ENCODE measurements around the gene KIR2DL1. TPM values are rescaled to one million over a fixed set of nuclear protein-coding genes. Genes with fewer than 3 reads are reported as not detected.
"Not testable (repeated sequence)": the region's sequence is repeated elsewhere in the genome, so short reads cannot be mapped to it uniquely, and the experiment has no call there.

Gene KIR2DL1
- not detected in 2 replicates for polyA plus RNA-seq (2014; cell fraction: cytosol; rRNA removed)
- polyA plus RNA-seq (2014; cell fraction: nucleus; rRNA removed): not detected in 2 replicates

DNA sequence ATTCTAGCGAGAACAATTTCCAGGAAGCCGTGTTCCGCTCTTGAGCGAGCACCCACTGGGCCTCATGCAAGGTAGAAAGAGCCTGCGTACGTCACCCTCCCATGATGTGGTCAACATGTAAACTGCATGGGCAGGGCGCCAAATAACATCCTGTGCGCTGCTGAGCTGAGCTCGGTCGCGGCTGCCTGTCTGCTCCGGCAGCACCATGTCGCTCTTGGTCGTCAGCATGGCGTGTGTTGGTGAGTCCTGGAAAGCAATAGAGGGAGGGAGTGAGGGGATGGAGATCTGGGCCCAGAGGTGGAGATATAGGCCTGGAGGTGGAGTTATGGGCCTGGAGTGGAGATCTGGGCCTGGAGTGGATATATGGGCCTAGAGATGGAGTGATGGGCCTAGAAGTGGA is at the start of gene KIR2DL1:
KIR2DL1 (plus strand) TSS at position 148 of the 400 bp plus-strand sequence; CDS start at position 206, 58 bp downstream.
- not testable (repeated sequence) for DNase-seq (ENCODE audit: low spot score)

DNA sequence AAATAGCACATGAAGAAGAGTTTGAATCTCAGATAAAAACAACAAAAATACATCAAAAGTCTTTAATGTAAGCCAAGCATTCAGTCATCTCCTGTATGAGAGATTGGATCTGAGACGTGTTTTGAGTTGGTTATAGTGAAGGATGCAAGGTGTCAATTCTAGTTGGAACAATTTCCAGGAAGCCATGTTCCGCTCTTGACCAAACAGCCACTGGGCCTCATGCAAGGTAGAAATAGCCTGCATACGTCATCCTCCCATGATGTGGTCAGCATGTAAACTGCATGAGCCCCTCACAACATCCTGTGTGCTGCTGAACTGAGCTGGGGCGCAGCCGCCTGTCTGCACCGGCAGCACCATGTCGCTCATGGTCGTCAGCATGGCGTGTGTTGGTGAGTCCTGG is 45.5 kb upstream of the KIR2DL1 start, which contains the start of gene KIR3DL3:
KIR3DL3 (plus strand) TSS at position 301 of the 400 bp plus-strand sequence; CDS start at position 356, 55 bp downstream.
- DNase-seq (ENCODE audit: low spot score): no peak

DNA sequence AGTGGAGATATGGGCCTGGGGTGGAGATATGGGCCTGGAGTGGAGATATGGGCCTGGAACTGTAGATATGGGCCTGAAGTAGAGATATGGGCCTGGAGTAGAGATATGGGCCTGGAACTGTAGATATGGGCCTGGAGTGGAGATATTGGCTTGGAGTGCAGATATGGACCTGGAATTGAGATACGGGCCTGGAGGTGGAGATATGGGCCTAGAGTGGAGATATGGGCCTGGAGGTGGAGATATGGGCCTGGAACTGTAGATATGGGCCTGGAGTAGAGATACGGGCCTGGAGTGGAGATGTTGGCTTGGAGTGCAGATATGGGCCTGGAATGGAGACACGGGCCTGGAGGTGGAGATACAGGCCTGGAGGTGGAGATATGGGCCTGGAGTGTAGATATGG is 44.9 kb upstream of the KIR2DL1 start:
- DNase-seq (ENCODE audit: low spot score): no peak

DNA sequence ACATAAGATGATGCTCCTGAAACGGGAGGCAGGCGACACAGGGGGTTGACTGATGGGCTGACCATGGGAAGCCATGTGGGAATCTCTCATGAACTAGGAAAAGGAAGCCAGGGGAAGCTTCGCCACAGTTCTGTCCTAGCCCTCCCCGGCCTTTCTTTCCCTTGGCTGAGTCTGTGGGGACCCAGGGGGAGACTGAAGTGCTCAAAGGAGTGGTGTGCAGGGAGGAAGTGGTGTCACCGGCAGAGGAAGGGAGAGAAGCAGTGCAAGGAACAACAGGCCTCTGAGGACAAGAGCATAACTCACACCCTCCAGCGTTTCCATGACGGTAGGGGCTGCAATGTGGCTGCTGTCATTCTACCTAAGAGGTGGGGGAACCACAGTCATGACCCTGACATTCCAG is 44.3 kb upstream of the KIR2DL1 start:
- DNase-seq (ENCODE audit: low spot score): no peak

DNA sequence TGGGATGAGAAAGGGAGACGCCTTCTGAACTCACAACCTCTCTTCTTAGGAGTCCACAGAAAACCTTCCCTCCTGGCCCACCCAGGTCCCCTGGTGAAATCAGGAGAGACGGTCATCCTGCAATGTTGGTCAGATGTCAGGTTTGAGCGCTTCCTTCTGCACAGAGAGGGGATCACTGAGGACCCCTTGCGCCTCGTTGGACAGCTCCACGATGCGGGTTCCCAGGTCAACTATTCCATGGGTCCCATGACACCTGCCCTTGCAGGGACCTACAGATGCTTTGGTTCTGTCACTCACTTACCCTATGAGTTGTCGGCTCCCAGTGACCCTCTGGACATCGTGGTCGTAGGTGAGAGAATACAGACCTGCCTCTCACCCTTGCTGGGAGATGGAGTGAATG is 42.0 kb upstream of the KIR2DL1 start:
- DNase-seq (ENCODE audit: low spot score): no peak

DNA sequence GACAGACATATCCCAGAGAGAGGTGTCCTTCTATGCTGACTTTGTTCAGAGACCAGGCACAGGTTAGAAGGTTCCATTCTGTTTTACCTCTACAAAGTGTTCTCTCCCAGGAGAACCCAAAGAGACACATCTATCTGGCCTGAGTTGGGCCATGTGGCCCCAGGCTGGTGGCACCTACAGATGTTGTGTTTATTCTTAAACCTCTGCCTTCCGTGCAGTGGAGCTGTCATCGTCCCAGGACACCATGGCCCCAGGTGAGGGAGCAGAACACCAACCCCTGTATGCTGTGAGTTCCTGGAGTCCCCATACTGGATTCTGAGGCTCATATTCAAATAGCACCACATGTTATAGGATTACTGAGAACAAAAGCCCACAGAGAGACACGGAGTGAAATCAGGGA is 41.4 kb upstream of the KIR2DL1 start:
- DNase-seq (ENCODE audit: low spot score): no peak

DNA sequence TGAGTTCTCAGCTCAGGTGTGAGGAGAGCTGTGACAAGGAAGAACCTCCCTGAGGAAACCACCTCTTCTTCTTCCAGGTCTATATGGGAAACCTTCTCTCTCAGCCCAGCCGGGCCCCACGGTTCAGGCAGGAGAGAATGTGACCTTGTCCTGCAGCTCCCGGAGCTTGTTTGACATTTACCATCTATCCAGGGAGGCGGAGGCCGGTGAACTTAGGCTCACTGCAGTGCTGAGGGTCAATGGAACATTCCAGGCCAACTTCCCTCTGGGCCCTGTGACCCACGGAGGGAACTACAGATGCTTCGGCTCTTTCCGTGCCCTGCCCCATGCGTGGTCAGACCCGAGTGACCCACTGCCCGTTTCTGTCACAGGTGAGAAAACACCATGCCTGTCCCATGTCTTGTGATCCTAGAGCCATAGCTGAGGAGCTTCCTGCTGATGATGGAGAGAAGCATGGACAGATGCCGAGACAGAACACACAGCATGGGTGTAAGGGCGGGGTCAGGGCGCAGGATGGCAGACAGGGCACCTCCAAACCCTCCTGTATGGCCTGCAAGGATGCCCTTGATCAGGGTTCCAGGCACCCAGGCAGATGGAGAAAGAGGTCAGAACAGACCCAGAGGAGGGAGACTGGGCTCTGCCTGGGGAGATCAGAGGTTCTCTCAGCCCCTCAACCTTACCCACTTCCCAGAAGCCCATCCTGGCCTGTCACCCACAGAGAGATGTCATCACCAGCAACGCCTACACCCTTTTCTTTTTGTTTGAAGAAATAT is 40.0 kb upstream of the KIR2DL1 start:
- DNase-seq (ENCODE audit: low spot score): no peak

DNA sequence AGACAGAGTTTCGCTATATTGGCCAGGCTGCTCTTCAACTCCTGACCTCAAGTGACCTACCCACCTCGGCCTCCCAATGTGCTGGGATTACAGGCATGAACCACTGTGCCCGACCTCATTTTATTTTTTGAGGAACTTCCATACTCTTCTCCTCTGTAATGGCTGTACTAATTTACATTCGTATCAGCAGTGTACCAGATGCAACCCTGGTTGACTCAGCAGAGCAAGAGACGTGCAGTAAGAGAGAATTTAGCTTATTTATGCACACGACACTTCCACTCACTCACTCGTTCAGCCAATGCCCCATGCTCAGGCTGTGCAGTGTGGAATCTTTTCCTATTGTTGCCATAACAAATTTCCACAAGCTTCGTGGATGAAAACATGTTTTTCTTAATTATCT is 38.4 kb upstream of the KIR2DL1 start:
- DNase-seq (ENCODE audit: low spot score): no peak

DNA sequence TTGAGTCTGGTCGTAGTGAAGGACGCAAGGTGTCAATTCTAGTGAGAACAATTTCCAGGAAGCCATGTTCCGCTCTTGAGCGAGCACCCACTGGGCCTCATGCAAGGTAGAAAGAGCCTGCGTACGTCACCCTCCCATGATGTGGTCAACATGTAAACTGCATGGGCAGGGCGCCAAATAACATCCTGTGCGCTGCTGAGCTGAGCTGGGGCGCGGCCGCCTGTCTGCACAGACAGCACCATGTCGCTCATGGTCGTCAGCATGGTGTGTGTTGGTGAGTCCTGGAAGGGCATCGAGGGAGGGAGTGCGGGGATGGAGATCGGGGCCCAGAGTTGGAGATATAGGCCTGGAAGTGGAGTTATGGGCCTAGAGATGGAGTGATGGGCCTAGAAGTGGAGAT is 31.3 kb upstream of the KIR2DL1 start, which contains the start of gene KIR2DL3:
KIR2DL3 (plus strand) TSS at position 208 of the 400 bp plus-strand sequence; CDS start at position 241, 33 bp downstream.
- DNase-seq (ENCODE audit: low spot score): not testable (repeated sequence)

DNA sequence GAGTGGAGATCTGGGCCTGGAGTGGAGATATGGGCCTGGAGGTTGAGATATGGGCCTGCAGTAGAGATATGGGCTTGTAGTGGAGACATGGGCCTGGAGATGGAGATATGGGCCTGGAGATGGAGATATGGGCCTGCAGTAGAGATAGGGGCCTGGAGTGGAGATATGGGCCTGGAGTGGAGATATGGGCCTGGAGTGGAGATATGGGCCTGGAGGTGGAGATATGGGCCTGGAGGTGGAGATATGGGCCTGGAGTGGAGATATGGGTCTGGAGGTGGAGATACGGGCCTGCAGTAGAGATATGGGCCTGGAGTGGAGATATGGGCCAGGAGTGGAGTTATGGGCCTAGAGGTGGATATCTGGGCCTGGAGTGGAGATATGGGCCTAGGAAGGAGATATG is 30.9 kb upstream of the KIR2DL1 start:
- DNase-seq (ENCODE audit: low spot score): no peak

DNA sequence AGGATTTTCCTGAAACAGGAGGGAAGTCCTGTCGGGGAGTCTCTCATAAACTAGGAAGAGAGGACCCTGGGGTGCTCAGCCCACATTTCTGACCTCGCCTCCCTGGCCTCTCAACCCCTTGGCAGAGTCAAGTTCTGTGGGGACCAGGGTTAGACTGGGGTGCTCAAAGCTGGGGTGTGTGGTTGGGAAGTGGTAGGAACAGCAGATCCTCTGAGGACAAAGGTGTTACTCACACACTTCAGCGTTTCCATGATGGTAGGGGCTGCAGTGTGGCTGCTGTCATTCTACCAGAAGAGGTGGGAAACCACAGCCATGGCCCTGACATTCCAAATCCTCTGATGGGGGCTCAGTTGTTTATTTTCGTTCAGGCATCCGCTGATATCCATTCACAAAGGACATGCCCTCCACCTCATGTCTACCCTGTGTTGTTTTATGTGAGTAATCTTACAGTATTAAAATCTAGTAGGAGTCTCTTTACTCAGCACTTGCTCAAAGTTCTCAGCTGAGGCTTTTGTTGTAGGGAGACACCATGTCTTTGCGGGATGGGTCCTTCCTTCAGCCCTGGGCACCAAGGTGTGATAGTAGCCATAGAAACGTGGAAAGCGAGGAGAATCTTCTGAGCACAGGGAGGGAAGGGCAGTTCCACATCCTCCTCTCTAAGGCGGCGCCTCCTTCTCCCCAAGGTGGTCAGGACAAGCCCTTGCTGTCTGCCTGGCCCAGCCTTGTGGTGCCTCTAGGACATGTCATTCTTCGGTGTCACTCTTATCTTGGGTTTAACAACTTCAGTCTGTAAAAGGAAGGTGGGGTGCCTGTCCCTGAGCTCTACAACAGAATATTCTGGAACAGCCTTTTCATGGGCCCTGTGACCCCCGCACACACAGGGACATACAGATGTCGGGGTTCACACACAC is 29.8 kb upstream of the KIR2DL1 start:
- no peak for DNase-seq (ENCODE audit: low spot score)

DNA sequence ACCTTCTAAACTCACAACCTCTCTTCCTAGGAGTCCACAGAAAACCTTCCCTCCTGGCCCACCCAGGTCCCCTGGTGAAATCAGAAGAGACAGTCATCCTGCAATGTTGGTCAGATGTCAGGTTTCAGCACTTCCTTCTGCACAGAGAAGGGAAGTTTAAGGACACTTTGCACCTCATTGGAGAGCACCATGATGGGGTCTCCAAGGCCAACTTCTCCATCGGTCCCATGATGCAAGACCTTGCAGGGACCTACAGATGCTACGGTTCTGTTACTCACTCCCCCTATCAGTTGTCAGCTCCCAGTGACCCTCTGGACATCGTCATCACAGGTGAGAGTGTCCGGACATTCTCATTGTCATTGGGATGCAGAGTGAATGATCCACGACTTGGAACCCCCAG is 27.6 kb upstream of the KIR2DL1 start:
- not testable (repeated sequence) for DNase-seq (ENCODE audit: low spot score)

DNA sequence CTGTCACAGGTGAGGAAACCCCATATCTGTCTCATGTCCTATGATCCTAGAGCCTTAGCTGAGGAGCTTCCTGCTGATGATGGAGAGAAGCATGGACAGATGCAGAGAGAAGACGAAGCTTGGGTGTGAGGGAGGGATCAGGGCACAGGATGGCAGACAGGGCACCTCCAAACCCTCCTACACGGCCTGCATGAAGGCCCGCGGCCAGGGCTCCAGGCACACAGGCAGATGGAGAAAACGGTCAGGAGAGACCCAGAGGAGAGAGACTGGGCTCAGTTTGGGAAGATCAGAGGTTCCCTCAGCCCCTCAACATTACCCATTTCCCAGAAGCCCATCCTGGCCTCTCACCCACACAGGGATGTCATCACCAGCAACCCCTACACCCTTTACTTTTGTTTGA is 25.5 kb upstream of the KIR2DL1 start:
- not testable (repeated sequence) for DNase-seq (ENCODE audit: low spot score)

DNA sequence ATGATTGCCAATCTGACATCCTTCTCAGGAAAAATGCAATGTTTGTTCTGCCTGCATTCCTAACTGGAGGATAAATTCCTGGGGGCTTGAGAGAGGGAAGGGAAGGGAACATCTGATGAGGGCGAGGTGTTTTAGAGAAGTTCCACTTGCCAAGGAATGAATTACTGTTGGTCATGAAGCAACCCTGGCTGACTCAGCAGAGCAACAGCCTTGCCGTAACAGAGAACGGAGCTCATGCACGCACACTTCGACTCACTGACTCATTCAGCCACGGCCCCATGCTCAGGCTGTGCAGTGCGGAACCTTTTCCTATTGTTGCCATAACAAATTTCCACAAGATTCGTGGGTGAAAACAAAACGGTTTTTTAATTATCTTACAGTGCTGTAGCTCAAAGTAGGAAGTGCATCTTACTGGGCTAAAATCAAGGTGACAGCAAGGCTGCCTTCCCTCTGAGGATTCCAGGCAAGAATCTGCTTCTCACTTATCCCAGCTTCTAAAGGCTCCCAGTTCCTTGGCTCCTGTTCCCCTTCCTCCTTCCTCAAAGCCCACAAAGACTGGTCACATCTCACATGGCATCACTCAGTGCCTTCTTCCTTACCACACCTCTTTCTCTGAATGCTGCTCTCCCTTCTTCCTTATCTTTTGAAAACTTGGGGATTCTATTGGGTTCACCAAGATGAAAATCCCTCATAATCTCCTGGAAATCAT is 21.8 kb upstream of the KIR2DL1 start:
- not testable (repeated sequence) for DNase-seq (ENCODE audit: low spot score)

DNA sequence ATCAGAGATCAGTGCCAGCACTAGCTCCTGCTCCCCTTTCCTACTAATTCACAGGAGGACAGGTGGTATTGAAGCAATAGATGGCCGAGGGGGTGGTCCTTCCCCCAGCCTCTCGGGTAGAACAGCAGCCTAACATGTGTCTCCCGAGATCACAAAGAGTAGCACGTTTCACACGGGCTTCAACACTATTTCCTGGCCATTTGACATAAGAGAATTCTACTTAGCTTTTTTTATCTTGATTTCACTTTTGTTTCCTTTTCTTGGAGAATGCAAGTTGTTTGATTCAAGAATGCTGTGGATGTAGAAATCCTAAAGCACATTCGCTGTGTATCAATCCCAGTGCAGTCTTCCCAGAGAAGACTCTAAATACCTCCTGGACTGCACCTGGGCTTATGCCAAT is 19.3 kb upstream of the KIR2DL1 start:
- not testable (repeated sequence) for DNase-seq (ENCODE audit: low spot score)

DNA sequence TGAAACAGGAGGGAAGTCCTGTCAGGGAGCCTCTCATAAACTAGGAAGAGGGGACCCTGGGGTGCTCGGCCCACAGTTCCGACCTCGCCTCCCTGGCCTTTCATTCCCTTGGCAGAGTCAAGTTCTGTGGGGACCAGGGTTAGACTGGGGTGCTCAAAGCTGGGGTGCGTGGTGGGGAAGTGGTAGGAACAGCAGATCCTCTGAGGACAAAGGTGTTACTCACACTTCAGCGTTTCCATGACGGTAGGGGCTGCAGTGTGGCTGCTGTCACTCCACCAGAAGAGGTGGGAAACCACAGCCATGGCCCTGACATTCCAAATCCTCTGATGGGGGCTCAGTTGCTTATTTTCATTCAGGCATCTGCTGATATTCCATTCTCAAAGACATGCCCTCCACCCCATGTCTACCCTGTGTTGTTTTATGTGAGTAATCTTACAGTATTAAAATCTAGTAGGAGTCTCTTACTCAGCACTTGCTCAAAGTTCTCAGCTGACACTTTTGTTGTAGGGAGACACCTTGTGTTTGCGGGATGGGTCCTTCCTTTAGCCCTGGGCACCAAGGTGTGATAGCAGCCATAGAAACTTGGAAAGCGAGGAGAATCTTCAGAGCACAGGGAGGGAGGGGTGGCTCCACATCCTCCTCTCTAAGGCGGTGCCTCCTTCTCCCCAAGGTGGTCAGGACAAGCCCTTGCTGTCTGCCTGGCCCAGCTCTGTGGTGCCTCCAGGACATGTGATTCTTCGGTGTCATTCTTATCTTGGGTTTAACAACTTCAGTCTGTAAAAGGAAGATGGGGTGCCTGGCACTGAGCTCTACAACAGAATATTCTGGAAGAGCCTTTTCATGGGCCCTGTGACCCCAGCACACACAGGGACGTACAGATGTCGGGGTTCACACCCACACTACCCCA is 13.1 kb upstream of the KIR2DL1 start:
- not testable (repeated sequence) for DNase-seq (ENCODE audit: low spot score)

DNA sequence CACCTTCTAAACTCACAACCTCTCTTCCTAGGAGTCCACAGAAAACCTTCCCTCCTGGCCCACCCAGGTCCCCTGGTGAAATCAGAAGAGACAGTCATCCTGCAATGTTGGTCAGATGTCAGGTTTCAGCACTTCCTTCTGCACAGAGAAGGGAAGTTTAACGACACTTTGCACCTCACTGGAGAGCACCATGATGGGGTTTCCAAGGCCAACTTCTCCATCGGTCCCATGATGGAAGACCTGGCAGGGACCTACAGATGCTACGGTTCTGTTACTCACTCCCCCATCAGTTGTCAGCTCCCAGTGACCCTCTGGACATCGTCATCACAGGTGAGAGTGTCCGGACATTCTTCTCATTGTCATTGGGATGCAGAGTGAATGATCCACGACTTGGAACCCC is 11.0 kb upstream of the KIR2DL1 start:
- DNase-seq (ENCODE audit: low spot score): not testable (repeated sequence)

DNA sequence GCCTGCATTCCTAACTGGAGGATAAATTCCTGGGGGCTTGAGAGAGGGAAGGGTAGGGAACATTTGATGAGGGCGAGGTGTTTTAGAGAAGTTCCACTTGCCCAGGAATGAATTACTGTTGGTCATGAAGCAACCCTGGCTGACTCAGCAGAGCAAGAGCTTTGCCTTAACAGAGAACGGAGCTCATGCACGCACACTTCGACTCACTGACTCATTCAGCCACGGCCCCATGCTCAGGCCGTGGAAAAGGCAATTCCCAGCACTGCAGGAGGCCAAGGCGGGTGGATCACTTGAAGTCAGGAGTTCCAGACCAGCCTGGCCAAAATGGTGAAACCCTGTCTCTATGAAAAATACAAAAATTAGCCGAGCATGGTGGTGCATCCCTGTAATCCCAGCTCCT is 5.4 kb upstream of the KIR2DL1 start:
- not testable (repeated sequence) for DNase-seq (ENCODE audit: low spot score)

DNA sequence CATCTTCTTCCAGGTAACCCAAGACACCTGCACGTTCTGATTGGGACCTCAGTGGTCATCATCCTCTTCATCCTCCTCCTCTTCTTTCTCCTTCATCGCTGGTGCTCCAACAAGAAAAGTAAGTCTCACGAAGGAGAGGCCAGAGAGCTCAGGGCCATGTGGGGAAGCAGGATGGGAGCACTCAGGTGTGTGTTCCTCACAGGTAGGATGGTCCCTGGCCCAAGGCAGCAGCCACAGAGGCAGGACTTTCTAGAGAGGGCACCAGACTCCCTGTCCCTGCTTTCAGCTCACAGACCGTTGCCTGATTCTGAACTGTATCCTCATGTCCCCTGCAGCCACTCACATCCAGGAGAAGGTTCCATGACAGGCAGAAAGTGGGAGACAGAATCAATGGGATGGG is 3.1 kb upstream of the KIR2DL1 start:
- DNase-seq (ENCODE audit: low spot score): not testable (repeated sequence)

DNA sequence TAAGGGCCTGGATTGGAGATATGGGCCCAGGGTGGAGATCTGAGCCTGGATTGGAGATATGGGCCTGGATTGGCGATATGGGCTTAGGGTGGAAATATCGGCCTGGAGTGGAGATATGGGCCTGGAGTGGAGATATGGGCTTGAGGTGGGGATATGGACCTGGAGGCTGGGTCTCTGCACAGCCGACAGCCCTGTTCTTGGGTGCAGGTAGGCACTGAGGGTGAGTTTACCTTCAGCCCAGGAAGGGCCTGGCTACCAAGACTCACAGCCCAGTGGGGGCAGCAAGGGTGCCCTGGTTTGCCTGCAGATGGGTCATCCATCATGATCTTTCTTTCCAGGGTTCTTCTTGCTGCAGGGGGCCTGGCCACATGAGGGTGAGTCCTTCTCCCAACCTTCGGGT is 918 bp downstream of the KIR2DL1 start:
- DNase-seq (ENCODE audit: low spot score): not testable (repeated sequence)

All from SK-N-DZ (cell line).